ENCODE results near the gene MSH5.

DNA sequence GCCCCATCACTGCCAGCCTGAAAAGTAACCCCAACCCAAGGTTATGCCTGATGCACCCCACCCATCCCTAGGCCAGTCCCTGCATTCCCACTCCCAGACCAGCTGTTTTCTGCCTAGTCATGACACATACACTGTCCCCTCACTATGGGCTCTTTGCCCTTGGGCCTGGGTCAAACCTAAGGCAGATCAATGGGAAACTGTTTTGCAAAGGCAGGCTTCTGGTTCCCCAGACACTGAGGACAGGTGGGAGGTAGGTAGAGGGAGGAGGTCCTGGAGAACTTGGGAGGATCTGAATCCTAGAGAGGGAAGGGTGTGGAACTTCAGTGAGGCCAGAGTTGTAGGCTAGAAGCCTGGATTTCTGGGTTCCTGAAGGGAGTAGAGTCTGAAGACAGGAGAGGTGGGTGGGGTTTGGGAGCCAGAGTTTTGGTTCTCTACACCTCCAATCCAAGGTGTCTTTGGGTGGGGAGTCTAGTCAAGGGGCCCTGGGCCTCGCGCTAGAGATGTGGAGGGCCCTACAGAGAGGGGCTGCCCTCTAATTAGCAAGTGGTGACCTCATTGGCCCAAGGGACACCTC lies 5.5 kb upstream of the MSH5 start:
- TF ChIP-seq ZSCAN9 (CRISPR knock-in tag; IDR thresholded peaks at IDR 0.05; ENCODE audit: borderline replicate concordance) (no peak), FOSL1 (CRISPR knock-in tag; IDR thresholded peaks at IDR 0.05; ENCODE audit: borderline replicate concordance) (no peak), ETV5 (CRISPR knock-in tag; IDR thresholded peaks at IDR 0.05; ENCODE audit: borderline replicate concordance) (no peak), HMGA1 (CRISPR knock-in tag; conservative IDR thresholded peaks at IDR 0.05) (no peak), HNF4A (CRISPR knock-in tag; IDR thresholded peaks at IDR 0.05) (no peak), CHCHD3 (CRISPR knock-in tag; IDR thresholded peaks at IDR 0.05) (no peak), KMT2B (CRISPR knock-in tag; IDR thresholded peaks at IDR 0.05) (no peak)

Measured in HepG2 (cell line).